CD4-positive, alpha-beta T cell (primary cell): ENCODE results near the gene MSL1. TPM values are rescaled to one million over a fixed set of nuclear protein-coding genes. Genes with fewer than 3 reads are reported as not detected.
A peak's percentile ranks its signal among the peaks of the same experiment; 100 is the strongest.

Experiments
- ATAC-seq: fragments of 200-7000 bp; cut with Tn5 transposase; one replicate; pipeline ENCODE4 v1.10.0; 2022; ENCODE audit warnings: mild to moderate bottlenecking; ENCODE audit not compliant: poor library complexity
- CTCF ChIA-PET: fragments of 350-600 bp; sonication (Branson Sonifier 250); formaldehyde crosslinking; loops from one replicate; lab custom pipeline; 2021; ENCODE audit warnings: antibody characterized with exemption, inconsistent platforms; lab: Charles Lee
- POLR2A ChIA-PET: fragments of 350-600 bp; sonication (Branson Sonifier 250); formaldehyde crosslinking; loops from one replicate; lab custom pipeline; 2021; ENCODE audit warnings: antibody characterized with exemption, inconsistent platforms; lab: Charles Lee
- DNase-seq, 14 experiments: peaks; one replicate each; pipeline ENCODE4 v3.0.0-alpha.2; 2013 to 2020; ENCODE audit warnings: mixed read lengths in 2 of 14
- H3K27ac ChIP-seq, 2 donors: one replicate each; pipeline versions ENCODE4 v1.5.1 to v1.7.0; 2013; ENCODE audit warnings: low read length in 2 of 2, low read depth in 1 of 2, mild to moderate bottlenecking in 1 of 2
- H3K27me3 ChIP-seq, 2 experiments: 1 replicate in 1 of 2; 2 replicates in 1 of 2; pipeline versions ENCODE4 v1.6.1 to v1.7.0; 2013; ENCODE audit warnings: low read length in 2 of 2, control low read depth in 1 of 2, mild to moderate bottlenecking in 1 of 2, moderate library complexity in 1 of 2; ENCODE audit not compliant: insufficient read depth in 2 of 2, control insufficient read depth in 1 of 2
- H3K36me3 ChIP-seq: one replicate; pipeline ENCODE4 v1.6.1; 2013; ENCODE audit warnings: low read length, control low read depth; ENCODE audit not compliant: insufficient read depth
- H3K4me1 ChIP-seq: one replicate; pipeline ENCODE4 v1.6.1; 2013; ENCODE audit warnings: low read length, control low read depth; ENCODE audit not compliant: insufficient read depth
- H3K4me3 ChIP-seq: one replicate; pipeline ENCODE4 v1.5.1; 2013; ENCODE audit warnings: mild to moderate bottlenecking, low read length, moderate library complexity
- H3K9me3 ChIP-seq, 2 experiments: 1 replicate in 1 of 2; 2 replicates in 1 of 2; pipeline versions ENCODE4 v1.6.1 to v1.7.0; 2013; ENCODE audit warnings: low read length in 2 of 2, mild to moderate bottlenecking in 2 of 2, control low read depth in 1 of 2, moderate library complexity in 1 of 2; ENCODE audit not compliant: control insufficient read depth in 1 of 2, insufficient read depth in 1 of 2
- H3K27ac Mint-ChIP-seq: one replicate; pipeline ENCODE4 v1.8.0; 2020; ENCODE audit warnings: mixed read lengths
- H3K27me3 Mint-ChIP-seq: one replicate; pipeline ENCODE4 v1.8.0; 2021; ENCODE audit warnings: mixed read lengths
- H3K36me3 Mint-ChIP-seq: one replicate; pipeline ENCODE4 v1.8.0; 2021; ENCODE audit warnings: low read depth, mixed read lengths
- H3K4me1 Mint-ChIP-seq: one replicate; pipeline ENCODE4 v1.8.0; 2021; ENCODE audit warnings: low read depth, mixed read lengths
- H3K4me3 Mint-ChIP-seq: one replicate; pipeline ENCODE4 v1.8.0; 2020; ENCODE audit warnings: mild to moderate bottlenecking, mixed read lengths
- H3K9me3 Mint-ChIP-seq: one replicate; pipeline ENCODE4 v1.8.0; 2020; ENCODE audit warnings: mixed read lengths
- CTCF ChIP-seq: fragments of 200-600 bp; IDR thresholded peaks from one replicate; pipeline ENCODE4 v1.8.0; 2022; ENCODE audit warnings: antibody characterized with exemption, mild to moderate bottlenecking
- intact Hi-C, 2 experiments: fragments of 100-400 bp; cut with DNase I in 1 of 2; cut with micrococcal nuclease in 1 of 2; formaldehyde crosslinking; loops; one replicate each; pipeline versions ENCODE4 v1.15.1 to v1.9.0; 2023 to 2025; cut with DNase I, micrococcal nuclease
- total RNA-seq, 174 experiments: library from RNA in 2 of 174; stranded (reverse) in 2 of 174; gene quantifications; one replicate each; pipeline ENCODE4 v1.2.3 and lab custom pipeline; 2021 to 2026

Gene MSL1
- total RNA-seq, 2 experiments from 2014 or later, result 77.0 to 79.2 TPM

GRCh38 chr17:40086150-40087044 is 35.4 kb upstream of the MSL1 start:
- DNase-seq (peak; percentile 46 to 78 (median 59)), ATAC-seq (peak; percentile 68)
- H3K36me3 ChIP-seq, result peaks cover 67% of the 10 kb centered on the region
- POLR2A ChIA-PET, result interaction anchor here (1.1 to 3.3 kb wide), 6 partner anchors 9 to 73 kb away, joined by 3 to 21 read pairs (median 7); partner anchors contain the start of gene MED24
- CTCF ChIA-PET, result interaction anchor here (0.6 to 3.0 kb wide), 22 partner anchors 9 to 105 kb away, joined by 3 to 44 read pairs (median 5); partner anchors contain the start of genes NR1D1 and THRA
- peaks cover 76% of the 10 kb centered on the region for H3K36me3 Mint-ChIP-seq
- H3K27me3 Mint-ChIP-seq, result no peaks in the 10 kb centered on the region
- H3K9me3 Mint-ChIP-seq, result no peaks in the 10 kb centered on the region
- H3K4me1 Mint-ChIP-seq, result peaks cover 15% of the 10 kb centered on the region
- intact Hi-C loops, result loop anchor here (1.0 to 2.0 kb wide), 2 partner anchors 24 to 73 kb away; partner anchors contain the start of gene THRA (in 1 of the 2)
- TF ChIP-seq CTCF, result peak; percentile 89
- no peak overlapping the region for H3K4me3 Mint-ChIP-seq
- no peak overlapping the region for H3K4me3 ChIP-seq
- H3K27ac ChIP-seq, result no peak overlapping the region
- peaks cover 9% of the 10 kb centered on the region for H3K4me1 ChIP-seq
- H3K9me3 ChIP-seq, result no peaks in the 10 kb centered on the region
- H3K27ac Mint-ChIP-seq, result no peak overlapping the region
- no peaks in the 10 kb centered on the region for H3K27me3 ChIP-seq

- CTCF ChIA-PET, result interaction anchor here (0.9 to 3.0 kb wide), 17 partner anchors 9 to 87 kb away, joined by 3 to 44 read pairs (median 5); partner anchors contain the start of genes NR1D1 and THRA
- no peak overlapping the region for H3K4me3 Mint-ChIP-seq
- no peaks in the 10 kb centered on the region for H3K9me3 Mint-ChIP-seq
- H3K27me3 Mint-ChIP-seq, result no peaks in the 10 kb centered on the region
- no peak overlapping the region for H3K27ac Mint-ChIP-seq
- intact Hi-C loops, result loop anchor here in 1 of 2 experiments (2.0 kb wide), 1 partner anchor 24 kb away; the partner anchor contains the start of gene THRA
- DNase-seq (no peak), ATAC-seq (no peak)
- H3K36me3 ChIP-seq, result peaks cover 70% of the 10 kb centered on the region
- no peaks in the 10 kb centered on the region for H3K9me3 ChIP-seq
- H3K27me3 ChIP-seq, result no peaks in the 10 kb centered on the region
- POLR2A ChIA-PET, result interaction anchor here (1.1 to 3.3 kb wide), 6 partner anchors 9 to 74 kb away, joined by 3 to 21 read pairs (median 7); partner anchors contain the start of gene MED24
- peaks cover 9% of the 10 kb centered on the region for H3K4me1 ChIP-seq
- no peak overlapping the region for H3K4me3 ChIP-seq
- peaks cover 82% of the 10 kb centered on the region for H3K36me3 Mint-ChIP-seq
- TF ChIP-seq CTCF, result no peak
- H3K4me1 Mint-ChIP-seq, result peaks cover 19% of the 10 kb centered on the region
- no peak overlapping the region for H3K27ac ChIP-seq
Measured at GRCh38 chr17:40087049-40087794, 34.5 kb upstream of the MSL1 start.
